ENCODE measurements around the gene KCNG2.

The KCNG2 gene

GRCh38 chr18:79798346-79798998 lies 734 bp downstream of the KCNG2 start:
- DNase-seq (ENCODE audit: low read depth in 2 of 3, low spot score in 1 of 3), result no peak

DNA sequence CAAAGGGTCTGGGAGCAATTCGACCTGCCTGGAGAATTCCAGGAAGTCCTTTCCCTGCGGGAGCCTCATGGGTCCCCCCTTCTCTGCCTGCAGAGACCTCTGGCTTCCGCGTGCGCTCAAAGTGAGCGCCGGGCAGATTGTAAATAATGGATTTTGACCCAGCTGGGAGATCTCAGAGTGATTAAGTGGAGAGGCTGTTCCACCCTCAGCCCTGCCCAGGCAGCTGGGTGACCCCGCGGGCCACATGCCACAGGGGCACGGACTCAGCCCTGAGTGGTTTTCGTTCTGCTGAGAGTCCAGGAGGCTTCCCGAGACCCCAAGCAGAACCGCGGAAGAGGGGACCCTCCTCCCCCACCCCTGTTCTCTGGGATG lies 1.2 kb downstream of the KCNG2 start:
- DNase-seq (ENCODE audit: low read depth in 2 of 3, low spot score in 1 of 3), result no peak

- DNase-seq (ENCODE audit: low read depth in 2 of 3, low spot score in 1 of 3), result no peak
Observed at GRCh38 chr18:79799619-79800370, 2.1 kb downstream of the KCNG2 start.

DNA sequence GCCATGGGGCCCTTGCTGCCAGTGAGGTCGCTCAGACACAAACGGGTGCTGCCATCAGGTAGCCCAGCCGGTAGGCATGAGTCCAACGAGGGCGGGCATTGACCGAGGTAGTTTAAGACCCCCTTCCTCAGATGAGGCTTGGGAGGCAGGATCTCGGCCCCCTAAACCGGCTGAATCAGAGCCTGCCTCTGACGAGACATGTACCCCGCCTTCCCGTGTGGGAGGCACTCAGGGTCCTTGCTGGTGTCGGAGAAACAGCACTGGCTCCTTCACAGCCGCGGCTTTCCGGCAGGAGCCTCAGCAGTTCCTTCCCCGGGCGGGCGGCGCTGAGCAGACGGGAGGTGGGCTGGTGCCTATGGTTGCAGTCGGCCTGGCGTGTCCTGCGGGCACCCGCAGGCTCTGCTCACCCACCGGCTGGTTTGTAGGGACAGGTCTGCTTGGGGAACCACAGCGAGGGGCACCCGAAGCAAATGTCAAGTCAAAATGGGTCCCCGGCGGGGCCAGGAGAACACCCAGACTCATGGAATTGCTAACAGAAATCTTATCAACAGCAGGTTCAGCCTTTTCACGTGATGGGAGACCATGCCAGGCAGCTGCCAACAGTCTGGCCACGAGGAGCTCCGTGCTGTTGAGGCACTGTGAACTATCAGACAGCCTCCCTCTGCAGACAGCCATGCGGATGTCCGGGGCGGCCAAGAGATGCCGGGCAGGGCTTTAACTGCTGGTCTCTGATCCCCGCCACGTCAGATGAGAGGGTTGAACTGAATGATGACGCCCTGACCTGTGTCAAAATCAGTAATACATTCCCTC lies 2.8 kb downstream of the KCNG2 start:
- DNase-seq (ENCODE audit: low read depth in 2 of 3, low spot score in 1 of 3), result no peak

- no peak for DNase-seq (ENCODE audit: low read depth in 2 of 3, low spot score in 1 of 3)
Observed at GRCh38 chr18:79801217-79801616, 3.5 kb downstream of the KCNG2 start.

DNA sequence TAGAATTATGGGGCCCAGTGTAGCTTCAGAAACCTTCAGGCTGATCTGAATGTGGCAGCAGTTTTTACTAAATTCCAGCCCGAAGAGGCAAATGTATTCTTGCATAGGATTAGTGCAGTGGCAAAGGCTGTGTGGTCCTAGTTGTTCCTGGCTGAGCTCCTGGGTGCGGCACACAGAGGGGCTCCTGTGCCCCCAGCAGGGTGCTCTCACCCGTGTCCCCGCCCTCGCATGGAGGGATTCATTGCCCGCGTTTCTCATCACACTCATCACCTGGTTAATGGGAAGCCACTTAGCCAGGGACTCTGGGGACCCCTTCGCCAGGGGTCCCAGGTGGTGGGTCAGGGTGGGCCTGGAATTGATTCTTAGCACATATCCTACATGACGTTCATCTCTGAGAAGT lies 3.9 kb downstream of the KCNG2 start:
- no peak for DNase-seq (ENCODE audit: low read depth in 2 of 3, low spot score in 1 of 3)

DNA sequence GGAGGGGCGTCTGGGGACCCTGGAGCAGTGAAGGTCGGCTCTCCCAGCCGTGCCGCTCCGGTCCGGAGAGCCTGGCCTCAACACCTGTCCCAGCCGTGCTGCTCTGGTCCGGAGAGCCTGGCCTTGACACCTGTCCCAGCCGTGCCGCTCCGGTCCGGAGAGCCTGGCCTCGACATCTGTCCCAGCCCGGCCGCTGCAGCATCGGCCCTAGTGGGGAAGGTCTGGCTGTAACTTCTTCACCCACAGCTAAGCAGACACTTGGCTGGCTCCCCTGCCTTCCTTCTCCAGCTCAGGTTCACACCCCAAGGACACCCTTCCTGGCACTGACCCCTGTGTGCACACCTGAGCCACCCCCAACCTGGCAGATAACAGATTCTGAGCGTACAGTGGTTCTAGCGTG lies 4.6 kb downstream of the KCNG2 start:
- no peak for DNase-seq (ENCODE audit: low read depth in 2 of 3, low spot score in 1 of 3)

DNA sequence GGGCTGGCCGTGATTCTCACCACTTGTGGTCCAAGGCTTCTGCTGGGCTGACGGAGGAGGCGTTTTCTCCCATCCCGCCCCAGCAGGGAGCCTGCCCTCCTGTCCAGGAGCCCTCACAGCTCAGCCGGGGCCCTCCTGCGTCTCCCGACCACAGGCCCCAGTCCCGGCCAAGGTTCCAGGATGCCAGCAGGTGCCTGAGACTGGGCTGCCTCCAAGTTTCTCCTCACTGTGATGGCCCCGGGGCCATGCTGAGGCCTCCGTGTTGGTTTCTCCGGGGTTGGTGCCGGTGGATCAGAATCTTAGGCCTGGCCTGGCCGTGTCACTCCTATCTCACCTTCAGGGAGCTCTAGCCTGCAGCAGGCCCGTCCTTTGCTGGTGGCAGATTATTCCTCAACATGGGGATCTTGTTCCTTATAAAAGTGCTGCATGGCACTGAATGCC lies 5.9 kb downstream of the KCNG2 start:
- no peak for DNase-seq (ENCODE audit: low read depth in 2 of 3, low spot score in 1 of 3)

- no peak for DNase-seq (ENCODE audit: low read depth in 2 of 3, low spot score in 1 of 3)
Observed at GRCh38 chr18:79804130-79804787, 6.5 kb downstream of the KCNG2 start.

DNA sequence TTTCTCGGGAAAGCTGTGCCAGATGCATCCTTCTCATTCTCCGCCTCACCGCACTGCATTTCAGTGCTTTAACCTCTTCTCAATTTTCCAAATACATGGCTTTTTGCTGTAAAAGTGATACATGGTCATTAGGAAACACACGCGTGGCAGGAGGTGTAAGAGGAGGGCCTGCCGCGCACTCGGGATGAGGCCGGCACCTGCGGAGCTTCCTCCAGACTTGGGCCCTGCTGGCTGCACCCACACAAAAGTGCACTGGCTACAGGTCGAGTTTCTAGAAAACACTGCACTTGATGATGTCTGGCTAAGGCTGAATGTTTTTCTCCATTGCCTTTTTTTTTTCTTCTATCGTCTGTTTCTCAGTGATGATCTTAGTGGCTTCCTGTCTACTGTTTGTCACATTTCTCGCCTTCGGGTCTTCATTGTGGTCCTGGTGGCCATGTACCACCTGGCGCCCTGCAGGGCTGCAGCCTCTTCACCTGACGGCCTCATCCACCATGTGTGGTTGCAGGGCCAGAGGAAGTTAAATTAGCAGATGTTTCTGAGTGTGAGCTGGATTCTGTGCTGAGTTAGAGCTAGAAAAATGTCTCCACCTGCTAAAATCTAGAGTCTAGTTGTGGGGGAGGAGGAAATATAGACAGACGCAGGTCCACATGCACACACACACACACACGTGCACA lies 7.6 kb downstream of the KCNG2 start:
- no peak for DNase-seq (ENCODE audit: low read depth in 2 of 3, low spot score in 1 of 3)

DNA sequence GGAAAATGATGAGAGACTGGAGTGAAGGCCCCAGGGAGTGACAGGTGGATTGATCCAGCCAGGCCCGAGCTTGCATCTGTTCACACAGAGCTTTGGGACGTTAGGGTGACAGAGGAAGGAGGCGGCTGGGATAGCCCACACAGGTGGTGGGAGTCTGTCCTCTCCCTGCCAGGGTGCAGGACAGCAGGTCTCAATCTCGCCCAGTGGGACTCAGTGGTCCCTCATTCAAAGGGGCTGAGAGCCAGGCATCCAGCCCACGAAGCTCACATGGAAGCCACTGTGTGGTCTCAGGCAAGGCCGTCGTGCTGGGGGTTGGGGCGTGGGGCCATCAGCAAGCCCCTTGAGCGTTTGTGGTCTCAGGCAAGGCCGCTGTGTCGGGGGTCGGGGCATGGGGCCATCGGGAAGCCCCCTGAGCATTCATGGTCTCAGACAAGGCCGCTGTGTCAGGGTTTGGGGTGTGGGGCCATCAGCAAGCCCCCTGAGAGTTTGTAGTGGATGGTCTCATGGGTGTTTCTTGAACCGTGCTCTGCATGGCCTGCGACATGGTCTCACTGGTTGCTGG lies 8.3 kb downstream of the KCNG2 start:
- DNase-seq (ENCODE audit: low read depth in 2 of 3, low spot score in 1 of 3), result no peak

- no peak for DNase-seq (ENCODE audit: low read depth in 2 of 3, low spot score in 1 of 3)
Observed at GRCh38 chr18:79806976-79807841, 9.5 kb downstream of the KCNG2 start.

GRCh38 chr18:79809482-79810192 lies 11.9 kb downstream of the KCNG2 start:
- no peak for DNase-seq (ENCODE audit: low read depth in 2 of 3, low spot score in 1 of 3)

DNA sequence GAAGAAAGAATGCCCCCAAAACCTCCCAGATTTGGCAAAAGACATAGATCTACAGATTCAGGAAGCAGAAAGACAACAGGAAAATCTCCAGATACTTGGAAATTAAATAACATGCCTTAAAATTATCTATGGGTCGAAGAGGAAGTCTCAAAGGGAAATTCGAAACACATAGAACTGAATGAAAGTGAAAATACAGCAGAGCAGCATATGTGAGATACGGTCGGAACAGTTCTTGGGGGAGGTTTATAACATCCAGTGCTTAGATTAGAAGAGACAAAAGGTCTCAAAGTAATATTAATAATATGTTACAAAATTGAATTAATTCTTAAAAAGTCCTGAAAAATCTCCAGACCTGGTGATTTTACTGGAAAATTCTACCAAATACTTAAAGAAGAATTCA lies 14.3 kb downstream of the KCNG2 start:
- no peak for DNase-seq (ENCODE audit: low read depth in 2 of 3, low spot score in 1 of 3)

GRCh38 chr18:79814373-79814772 lies 16.6 kb downstream of the KCNG2 start:
- no peak for DNase-seq (ENCODE audit: low read depth in 2 of 3, low spot score in 1 of 3)

DNA sequence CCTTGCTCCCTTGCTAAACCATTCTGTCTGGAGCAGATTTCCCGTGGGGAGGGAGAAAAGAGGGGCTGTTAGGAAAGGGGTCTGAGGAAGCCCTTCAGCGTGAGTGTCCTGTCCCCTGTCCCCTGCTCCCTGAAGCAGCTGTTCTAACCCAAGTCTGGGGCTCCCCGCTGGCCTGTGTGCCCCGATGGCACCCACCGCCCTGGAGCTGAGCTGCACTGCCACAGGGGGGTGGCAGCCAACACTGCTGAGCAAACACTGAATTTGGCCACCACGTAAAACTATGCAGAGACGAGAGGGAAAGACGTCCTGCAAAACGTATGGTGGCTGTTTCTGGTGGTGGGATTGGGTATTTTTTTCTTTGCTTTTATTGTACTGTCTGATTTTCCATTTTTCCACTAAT lies 17.9 kb downstream of the KCNG2 start:
- no peak for DNase-seq (ENCODE audit: low read depth in 2 of 3, low spot score in 1 of 3)

- DNase-seq (ENCODE audit: low read depth in 2 of 3, low spot score in 1 of 3), result no peak
Observed at GRCh38 chr18:79816092-79816491, 18.4 kb downstream of the KCNG2 start.

DNA sequence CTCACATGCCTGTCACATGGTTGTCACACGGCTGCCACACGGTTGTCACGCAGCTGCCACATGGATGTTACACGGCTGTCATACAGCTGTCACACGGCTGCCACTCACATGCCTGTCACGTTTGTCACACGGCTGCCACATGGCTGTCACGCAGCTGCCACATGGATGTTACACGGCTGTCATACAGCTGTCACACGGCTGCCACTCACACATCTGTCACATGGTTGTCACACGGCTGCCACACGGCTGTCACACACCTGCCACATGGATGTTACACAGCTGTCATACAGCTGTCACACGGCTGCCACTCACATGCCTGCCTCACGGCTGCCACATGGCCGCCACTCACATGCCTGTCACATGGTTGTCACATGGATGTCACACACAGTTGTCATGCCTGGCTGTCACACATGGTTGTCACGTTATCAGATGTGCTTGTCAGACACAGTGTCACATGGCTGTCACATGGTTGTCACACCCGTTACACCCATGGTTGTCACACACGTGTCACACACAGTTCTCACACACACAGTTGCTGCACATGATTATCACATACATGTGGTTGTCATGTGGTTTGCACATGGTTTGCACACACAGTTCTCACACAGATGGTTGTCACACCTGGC lies 19.4 kb downstream of the KCNG2 start:
- no peak for DNase-seq (ENCODE audit: low read depth in 2 of 3, low spot score in 1 of 3)

- no peak for DNase-seq (ENCODE audit: low read depth in 2 of 3, low spot score in 1 of 3)
Observed at GRCh38 chr18:79817607-79817998, 19.9 kb downstream of the KCNG2 start.
